Central memory CD8-positive, alpha-beta T cell (primary cell): ENCODE results near the gene MAML2.

ENCODE experiments used
- ATAC-seq: fragments of 150-1000 bp; cut with Tn5 transposase; replicated peaks from 2 replicates; pipeline ENCODE4 v1.10.0; 2022; ENCODE audit warnings: mild to moderate bottlenecking, moderate FRiP score, moderate number of reproducible peaks; ENCODE audit not compliant: poor library complexity, severe bottlenecking; ENCODE audit errors: extremely low read depth
- DNase-seq, 2 donors: peaks; one replicate each; pipeline ENCODE4 v3.0.0; 2021; ENCODE audit warnings: low spot score in 2 of 2
- H3K27ac Mint-ChIP-seq: one replicate; pipeline ENCODE4 v1.8.0; 2022; ENCODE audit warnings: low read depth, mild to moderate bottlenecking, moderate library complexity, mixed read lengths
- H3K27me3 Mint-ChIP-seq: one replicate; pipeline ENCODE4 v1.8.0; 2022; ENCODE audit warnings: mixed read lengths
- H3K36me3 Mint-ChIP-seq: one replicate; pipeline ENCODE4 v1.8.0; 2022; ENCODE audit warnings: mild to moderate bottlenecking, moderate library complexity, mixed read lengths; ENCODE audit not compliant: insufficient read depth
- H3K4me1 Mint-ChIP-seq: one replicate; pipeline ENCODE4 v1.8.0; 2022; ENCODE audit warnings: mixed read lengths
- H3K4me3 Mint-ChIP-seq: one replicate; pipeline ENCODE4 v1.8.0; 2022; ENCODE audit warnings: mild to moderate bottlenecking, moderate library complexity, mixed read lengths
- H3K9me3 Mint-ChIP-seq: one replicate; pipeline ENCODE4 v1.8.0; 2022; ENCODE audit warnings: mixed read lengths

Gene MAML2

GRCh38 chr11:96010683-96011082, 332.3 kb downstream of the MAML2 start:
- no peaks in the 10 kb centered on the region for H3K9me3 Mint-ChIP-seq
- H3K4me1 Mint-ChIP-seq, result peaks cover 37% of the 10 kb centered on the region
- no peak for ATAC-seq
- no peak for DNase-seq
- no peaks in the 10 kb centered on the region for H3K27me3 Mint-ChIP-seq
- H3K4me3 Mint-ChIP-seq, result no peak overlapping the region
- H3K36me3 Mint-ChIP-seq, result peaks cover 4% of the 10 kb centered on the region
- no peak overlapping the region for H3K27ac Mint-ChIP-seq

GRCh38 chr11:96008161-96008720, 334.8 kb downstream of the MAML2 start:
- Mint-ChIP-seq H3K27ac (no peak overlapping the region), H3K36me3 (peaks cover 4% of the 10 kb centered on the region), H3K4me3 (no peak overlapping the region), H3K4me1 (peaks cover 13% of the 10 kb centered on the region), H3K9me3 (no peaks in the 10 kb centered on the region), H3K27me3 (no peaks in the 10 kb centered on the region)
- DNase-seq, result no peak
- no peak for ATAC-seq

- H3K36me3 Mint-ChIP-seq, result peaks cover 4% of the 10 kb centered on the region
- H3K27me3 Mint-ChIP-seq, result no peaks in the 10 kb centered on the region
- H3K27ac Mint-ChIP-seq, result no peak overlapping the region
- no peak overlapping the region for H3K4me3 Mint-ChIP-seq
- ATAC-seq, result no peak
- DNase-seq, result no peak
- H3K9me3 Mint-ChIP-seq, result peaks cover 10% of the 10 kb centered on the region
- no peaks in the 10 kb centered on the region for H3K4me1 Mint-ChIP-seq
Measured at GRCh38 chr11:96006037-96006436, 337.0 kb downstream of the MAML2 start.

- Mint-ChIP-seq H3K4me3 (no peak overlapping the region), H3K4me1 (no peaks in the 10 kb centered on the region), H3K9me3 (peaks cover 10% of the 10 kb centered on the region), H3K27ac (no peak overlapping the region), H3K36me3 (peaks cover 4% of the 10 kb centered on the region), H3K27me3 (no peaks in the 10 kb centered on the region)
- no peak for DNase-seq
- no peak for ATAC-seq
Measured at GRCh38 chr11:96004862-96005261, 338.1 kb downstream of the MAML2 start.

- Mint-ChIP-seq H3K27ac (no peak overlapping the region), H3K36me3 (peaks cover 4% of the 10 kb centered on the region), H3K4me1 (no peaks in the 10 kb centered on the region), H3K27me3 (no peaks in the 10 kb centered on the region), H3K9me3 (peaks cover 10% of the 10 kb centered on the region), H3K4me3 (no peak overlapping the region)
- no peak for DNase-seq
- no peak for ATAC-seq
Measured at GRCh38 chr11:96002754-96003290, 340.2 kb downstream of the MAML2 start.

GRCh38 chr11:96002339-96002738, 340.7 kb downstream of the MAML2 start:
- peak overlapping the region; percentile 10 for H3K27ac Mint-ChIP-seq
- no peak for DNase-seq
- no peaks in the 10 kb centered on the region for H3K27me3 Mint-ChIP-seq
- no peak for ATAC-seq
- H3K36me3 Mint-ChIP-seq, result peaks cover 4% of the 10 kb centered on the region
- H3K9me3 Mint-ChIP-seq, result peaks cover 10% of the 10 kb centered on the region
- H3K4me1 Mint-ChIP-seq, result no peaks in the 10 kb centered on the region
- H3K4me3 Mint-ChIP-seq, result no peak overlapping the region

- no peaks in the 10 kb centered on the region for H3K4me1 Mint-ChIP-seq
- H3K9me3 Mint-ChIP-seq, result peaks cover 10% of the 10 kb centered on the region
- H3K27me3 Mint-ChIP-seq, result no peaks in the 10 kb centered on the region
- no peak for ATAC-seq
- DNase-seq, result no peak
- H3K36me3 Mint-ChIP-seq, result peaks cover 2% of the 10 kb centered on the region
- H3K27ac Mint-ChIP-seq, result no peak overlapping the region
- no peak overlapping the region for H3K4me3 Mint-ChIP-seq
Measured at GRCh38 chr11:96001037-96001436, 342.0 kb downstream of the MAML2 start.

GRCh38 chr11:95999711-96000406, 343.1 kb downstream of the MAML2 start:
- peaks cover 4% of the 10 kb centered on the region for H3K36me3 Mint-ChIP-seq
- H3K4me1 Mint-ChIP-seq, result peaks cover 5% of the 10 kb centered on the region
- H3K27me3 Mint-ChIP-seq, result no peaks in the 10 kb centered on the region
- ATAC-seq (no peak), DNase-seq (no peak)
- H3K27ac Mint-ChIP-seq, result no peak overlapping the region
- peaks cover 10% of the 10 kb centered on the region for H3K9me3 Mint-ChIP-seq
- H3K4me3 Mint-ChIP-seq, result no peak overlapping the region

- ATAC-seq, result no peak
Measured at GRCh38 chr11:95996621-95997235, 346.3 kb downstream of the MAML2 start.

GRCh38 chr11:95994329-95994728, 348.7 kb downstream of the MAML2 start:
- ATAC-seq (no peak), DNase-seq (no peak)
- no peaks in the 10 kb centered on the region for H3K27me3 Mint-ChIP-seq
- H3K27ac Mint-ChIP-seq, result peak overlapping the region; percentile 9
- no peaks in the 10 kb centered on the region for H3K9me3 Mint-ChIP-seq
- peaks cover 8% of the 10 kb centered on the region for H3K36me3 Mint-ChIP-seq
- peaks cover 10% of the 10 kb centered on the region for H3K4me1 Mint-ChIP-seq
- H3K4me3 Mint-ChIP-seq, result no peak overlapping the region

More at GRCh38 chr11:95996621-95997235, 346.3 kb downstream of the MAML2 start:
- H3K27ac Mint-ChIP-seq, result no peak overlapping the region
- H3K4me1 Mint-ChIP-seq, result peaks cover 10% of the 10 kb centered on the region
- H3K27me3 Mint-ChIP-seq, result no peaks in the 10 kb centered on the region
- no peak overlapping the region for H3K4me3 Mint-ChIP-seq
- DNase-seq, result no peak
- no peaks in the 10 kb centered on the region for H3K9me3 Mint-ChIP-seq
- H3K36me3 Mint-ChIP-seq, result peaks cover 6% of the 10 kb centered on the region

- Mint-ChIP-seq H3K4me1 (peaks cover 10% of the 10 kb centered on the region), H3K27ac (peak overlapping the region; percentile 9), H3K9me3 (no peaks in the 10 kb centered on the region), H3K36me3 (peaks cover 8% of the 10 kb centered on the region), H3K4me3 (no peak overlapping the region), H3K27me3 (no peaks in the 10 kb centered on the region)
- ATAC-seq (no peak), DNase-seq (no peak)
Measured at GRCh38 chr11:95993438-95994298, 349.3 kb downstream of the MAML2 start.

- H3K4me1 Mint-ChIP-seq, result peaks cover 10% of the 10 kb centered on the region
- H3K36me3 Mint-ChIP-seq, result peaks cover 15% of the 10 kb centered on the region
- no peak overlapping the region for H3K4me3 Mint-ChIP-seq
- ATAC-seq (no peak), DNase-seq (no peak)
- no peaks in the 10 kb centered on the region for H3K9me3 Mint-ChIP-seq
- no peak overlapping the region for H3K27ac Mint-ChIP-seq
- no peaks in the 10 kb centered on the region for H3K27me3 Mint-ChIP-seq
Measured at GRCh38 chr11:95991545-95991944, 351.4 kb downstream of the MAML2 start.
